Measurements from ENCODE around the gene UBXN4.

Gene UBXN4

GRCh38 chr2:135783439-135783838 lies 41.8 kb downstream of the UBXN4 start:
- no peak overlapping the region for H3K4me2 ChIP-seq (ENCODE audit: low read length)
- no peak overlapping the region for H3K4me3 ChIP-seq (ENCODE audit: low read length)
- H2AFZ ChIP-seq (ENCODE audit: low read depth, low read length): no peak overlapping the region
- no peaks in the 10 kb centered on the region for H3K79me2 ChIP-seq (ENCODE audit: low read length)
- no peaks in the 10 kb centered on the region for H3K27me3 ChIP-seq (ENCODE audit: low read depth, low read length)
- H3K4me1 ChIP-seq (ENCODE audit: low read length): peaks cover 7% of the 10 kb centered on the region
- peaks cover 81% of the 10 kb centered on the region for H3K36me3 ChIP-seq (replicated peaks; ENCODE audit: low read depth, low read length)
- no peak for TF ChIP-seq CTCF (IDR thresholded peaks at IDR 0.05; ENCODE audit: low read depth, low read length)
- TF ChIP-seq EZH2phosphoT487 (IDR thresholded peaks at IDR 0.05; ENCODE audit: low read depth): no peak
- H3K9ac ChIP-seq (ENCODE audit: low read length): no peak overlapping the region
- H3K27ac ChIP-seq (ENCODE audit: low read length): no peak overlapping the region
- no peaks in the 10 kb centered on the region for H4K20me1 ChIP-seq (ENCODE audit: insufficient read depth, low read length)
- H3K9me3 ChIP-seq (ENCODE audit: insufficient read depth, low read length): no peaks in the 10 kb centered on the region

GRCh38 chr2:135785032-135785431 lies 43.4 kb downstream of the UBXN4 start:
- Histone ChIP-seq H3K27ac (ENCODE audit: low read length) (no peak overlapping the region), H3K4me2 (ENCODE audit: low read length) (no peak overlapping the region), H3K79me2 (ENCODE audit: low read length) (no peaks in the 10 kb centered on the region), H3K9me3 (ENCODE audit: insufficient read depth, low read length) (no peaks in the 10 kb centered on the region), H2AFZ (ENCODE audit: low read depth, low read length) (no peak overlapping the region), H3K36me3 (replicated peaks; ENCODE audit: low read depth, low read length) (peaks cover 69% of the 10 kb centered on the region), H3K4me1 (ENCODE audit: low read length) (peaks cover 7% of the 10 kb centered on the region), H3K4me3 (ENCODE audit: low read length) (no peak overlapping the region), H3K27me3 (ENCODE audit: low read depth, low read length) (no peaks in the 10 kb centered on the region), H3K9ac (ENCODE audit: low read length) (no peak overlapping the region), H4K20me1 (ENCODE audit: insufficient read depth, low read length) (no peaks in the 10 kb centered on the region)
- TF ChIP-seq CTCF (IDR thresholded peaks at IDR 0.05; ENCODE audit: low read depth, low read length) (no peak), EZH2phosphoT487 (IDR thresholded peaks at IDR 0.05; ENCODE audit: low read depth) (no peak)

- no peaks in the 10 kb centered on the region for H3K27me3 ChIP-seq (ENCODE audit: low read depth, low read length)
- no peak overlapping the region for H3K9ac ChIP-seq (ENCODE audit: low read length)
- H3K4me3 ChIP-seq (ENCODE audit: low read length): no peak overlapping the region
- H3K79me2 ChIP-seq (ENCODE audit: low read length): no peaks in the 10 kb centered on the region
- H4K20me1 ChIP-seq (ENCODE audit: insufficient read depth, low read length): no peaks in the 10 kb centered on the region
- no peak overlapping the region for H3K27ac ChIP-seq (ENCODE audit: low read length)
- no peak overlapping the region for H3K4me2 ChIP-seq (ENCODE audit: low read length)
- no peaks in the 10 kb centered on the region for H3K9me3 ChIP-seq (ENCODE audit: insufficient read depth, low read length)
- no peak overlapping the region for H2AFZ ChIP-seq (ENCODE audit: low read depth, low read length)
- TF ChIP-seq EZH2phosphoT487 (IDR thresholded peaks at IDR 0.05; ENCODE audit: low read depth): no peak
- peaks cover 7% of the 10 kb centered on the region for H3K4me1 ChIP-seq (ENCODE audit: low read length)
- H3K36me3 ChIP-seq (replicated peaks; ENCODE audit: low read depth, low read length): peaks cover 53% of the 10 kb centered on the region
Observed at GRCh38 chr2:135786823-135787222, 45.2 kb downstream of the UBXN4 start.

GRCh38 chr2:135790423-135790822 lies 48.8 kb downstream of the UBXN4 start:
- Histone ChIP-seq H3K79me2 (ENCODE audit: low read length) (no peaks in the 10 kb centered on the region), H3K27ac (ENCODE audit: low read length) (no peak overlapping the region), H3K27me3 (ENCODE audit: low read depth, low read length) (no peaks in the 10 kb centered on the region), H2AFZ (ENCODE audit: low read depth, low read length) (no peak overlapping the region), H3K36me3 (replicated peaks; ENCODE audit: low read depth, low read length) (peaks cover 19% of the 10 kb centered on the region), H3K4me3 (ENCODE audit: low read length) (no peak overlapping the region), H3K9ac (ENCODE audit: low read length) (no peak overlapping the region), H3K4me1 (ENCODE audit: low read length) (peaks cover 18% of the 10 kb centered on the region), H3K9me3 (ENCODE audit: insufficient read depth, low read length) (no peaks in the 10 kb centered on the region), H3K4me2 (ENCODE audit: low read length) (no peak overlapping the region), H4K20me1 (ENCODE audit: insufficient read depth, low read length) (no peaks in the 10 kb centered on the region)
- TF ChIP-seq CTCF (IDR thresholded peaks at IDR 0.05; ENCODE audit: low read depth, low read length) (no peak), EZH2phosphoT487 (IDR thresholded peaks at IDR 0.05; ENCODE audit: low read depth) (no peak)
